H9 (cell line): ENCODE results near the gene MRPS27. TPM values are rescaled to one million over a fixed set of nuclear protein-coding genes. Genes with fewer than 3 reads are reported as not detected.
A peak's percentile ranks its signal among the peaks of the same experiment; 100 is the strongest.

Source experiments
- DNase-seq: peaks from one replicate; pipeline ENCODE4 v3.0.0-alpha.2; 2017
- H2AFZ ChIP-seq: one replicate; pipeline ENCODE4 v1.6.1; 2013; ENCODE audit warnings: mild to moderate bottlenecking, low read length, control low read depth, moderate library complexity
- H2AK5ac ChIP-seq: 2 replicates; pipeline ENCODE4 v1.6.1; 2013; ENCODE audit warnings: low read length, control low read depth, mixed read lengths; ENCODE audit not compliant: insufficient read length
- H2BK120ac ChIP-seq: one replicate; pipeline ENCODE4 v1.6.1; 2013; ENCODE audit warnings: low read depth, mild to moderate bottlenecking, low read length, control low read depth, inconsistent platforms; ENCODE audit not compliant: poor library complexity, severe bottlenecking
- H2BK12ac ChIP-seq: 2 replicates; pipeline ENCODE4 v1.6.1; 2013; ENCODE audit warnings: low read length, control low read depth, mixed read lengths, low read depth; ENCODE audit not compliant: insufficient read length
- H2BK15ac ChIP-seq: 2 replicates; pipeline ENCODE4 v1.6.1; 2013; ENCODE audit warnings: low read depth, low read length, control low read depth
- H2BK20ac ChIP-seq: one replicate; pipeline ENCODE4 v1.6.1; 2013; ENCODE audit warnings: low read depth, mild to moderate bottlenecking, low read length, control low read depth, inconsistent platforms; ENCODE audit not compliant: poor library complexity, severe bottlenecking
- H2BK5ac ChIP-seq: 2 replicates; pipeline ENCODE4 v1.6.1; 2013; ENCODE audit warnings: low read length, control low read depth, mixed read lengths; ENCODE audit not compliant: insufficient read length
- H3K14ac ChIP-seq: 2 replicates; pipeline ENCODE4 v1.6.1; 2013; ENCODE audit warnings: low read length, control low read depth; ENCODE audit not compliant: insufficient read depth
- H3K18ac ChIP-seq: 2 replicates; pipeline ENCODE4 v1.6.1; 2013; ENCODE audit warnings: low read depth, mild to moderate bottlenecking, mixed read lengths, low read length, control low read depth; ENCODE audit not compliant: insufficient read length
- H3K23ac ChIP-seq: 2 replicates; pipeline ENCODE4 v1.6.1; 2013; ENCODE audit warnings: low read length, control low read depth, mixed read lengths, low read depth; ENCODE audit not compliant: insufficient read length
- H3K23me2 ChIP-seq: 2 replicates; pipeline ENCODE4 v1.6.1; 2013; ENCODE audit warnings: low read depth, mild to moderate bottlenecking, mixed read lengths, low read length, control low read depth; ENCODE audit not compliant: insufficient read length, poor library complexity, severe bottlenecking
- H3K27ac ChIP-seq: 2 replicates; pipeline ENCODE4 v1.5.1; 2013; ENCODE audit warnings: low read length, control low read depth, mixed read lengths, low read depth; ENCODE audit not compliant: insufficient read length
- H3K27me3 ChIP-seq: 2 replicates; pipeline ENCODE4 v1.6.1; 2013; ENCODE audit warnings: low read length, control low read depth, inconsistent platforms; ENCODE audit not compliant: insufficient read depth
- H3K4ac ChIP-seq: 2 replicates; pipeline ENCODE4 v1.6.1; 2013; ENCODE audit warnings: low read depth, mild to moderate bottlenecking, control low read depth, inconsistent platforms, low read length, moderate library complexity
- H3K4me1 ChIP-seq: 2 replicates; pipeline ENCODE4 v1.6.1; 2013; ENCODE audit warnings: low read length, control low read depth, inconsistent platforms; ENCODE audit not compliant: insufficient read depth
- H3K4me2 ChIP-seq: 2 replicates; pipeline ENCODE4 v1.6.1; 2013; ENCODE audit warnings: low read length, control low read depth, mixed read lengths; ENCODE audit not compliant: insufficient read length, insufficient read depth
- H3K56ac ChIP-seq: 2 replicates; pipeline ENCODE4 v1.6.1; 2013; ENCODE audit warnings: low read depth, mild to moderate bottlenecking, mixed read lengths, low read length, control low read depth; ENCODE audit not compliant: insufficient read length
- H3K79me1 ChIP-seq: 2 replicates; pipeline ENCODE4 v1.6.1; 2013; ENCODE audit warnings: low read depth, mild to moderate bottlenecking, moderate library complexity, low read length, control low read depth, inconsistent platforms; ENCODE audit not compliant: insufficient read depth, poor library complexity, severe bottlenecking
- H3K79me2 ChIP-seq: 2 replicates; pipeline ENCODE4 v1.6.1; 2013; ENCODE audit warnings: low read length, control low read depth, inconsistent platforms; ENCODE audit not compliant: insufficient read depth
- H3K9ac ChIP-seq: 2 replicates; pipeline ENCODE4 v1.6.1; 2013; ENCODE audit warnings: low read length, control low read depth, mixed read lengths; ENCODE audit not compliant: insufficient read length; ENCODE audit errors: extremely low read depth
- H3K9me3 ChIP-seq: one replicate; pipeline ENCODE4 v1.6.1; 2013; ENCODE audit warnings: low read depth, low read length, inconsistent platforms; ENCODE audit not compliant: control insufficient read depth
- H3T11ph ChIP-seq: one replicate; pipeline ENCODE4 v1.6.1; 2013; ENCODE audit warnings: mild to moderate bottlenecking, low read length, control low read depth, inconsistent platforms
- H4K20me1 ChIP-seq: one replicate; pipeline ENCODE4 v1.6.1; 2013; ENCODE audit not compliant: control insufficient read depth, insufficient read length, insufficient read depth
- H4K5ac ChIP-seq: 2 replicates; pipeline ENCODE4 v1.6.1; 2013; ENCODE audit warnings: low read depth, mild to moderate bottlenecking, mixed read lengths, low read length, control low read depth; ENCODE audit not compliant: insufficient read length
- H4K8ac ChIP-seq: replicated peaks from 2 replicates; pipeline ENCODE4 v1.6.1; 2013; ENCODE audit warnings: low read length, control low read depth, mixed read lengths, low read depth; ENCODE audit not compliant: insufficient read length
- H4K91ac ChIP-seq: 2 replicates; pipeline ENCODE4 v1.6.1; 2013; ENCODE audit warnings: low read depth, mild to moderate bottlenecking, moderate library complexity, mixed read lengths, low read length, control low read depth; ENCODE audit not compliant: insufficient read length
- H3K27ac Mint-ChIP-seq, 3 experiments: 2 replicates in 2 of 3; 3 replicates in 1 of 3; pipeline ENCODE4 v1.8.0; 2020 to 2021; ENCODE audit warnings: mixed read lengths in 3 of 3, mild to moderate bottlenecking in 1 of 3, moderate library complexity in 1 of 3
- H3K27me3 Mint-ChIP-seq: 2 replicates; pipeline ENCODE4 v1.8.0; 2021; ENCODE audit warnings: low read depth, mild to moderate bottlenecking, moderate library complexity, mixed read lengths
- H3K36me3 Mint-ChIP-seq, 3 experiments: 2 replicates in 2 of 3; 3 replicates in 1 of 3; pipeline ENCODE4 v1.8.0; 2020 to 2021; ENCODE audit warnings: low read depth in 3 of 3, mixed read lengths in 3 of 3; ENCODE audit not compliant: insufficient read depth in 1 of 3
- H3K4me1 Mint-ChIP-seq, 2 experiments: 2 replicates each; pipeline ENCODE4 v1.8.0; 2020; ENCODE audit warnings: mixed read lengths in 2 of 2
- H3K4me3 Mint-ChIP-seq, 2 experiments: 2 replicates in 1 of 2; 3 replicates in 1 of 2; pipeline ENCODE4 v1.8.0; 2020 to 2021; ENCODE audit warnings: mild to moderate bottlenecking in 2 of 2, mixed read lengths in 2 of 2, moderate library complexity in 1 of 2
- H3K9me3 Mint-ChIP-seq, 2 experiments: 2 replicates in 1 of 2; 3 replicates in 1 of 2; pipeline ENCODE4 v1.8.0; 2020; ENCODE audit warnings: mild to moderate bottlenecking in 2 of 2, mixed read lengths in 2 of 2, moderate library complexity in 1 of 2
- WGBS: extraction: QIAGEN DNeasy Blood & Tissue Kit; methylation state at CpG from one replicate; pipeline ENCODE4 v1.1.7; 2013; ENCODE audit warnings: missing lambda C conversion rate, low lambda C conversion rate, mixed read lengths; ENCODE audit not compliant: insufficient read length; ENCODE audit errors: extremely low coverage; 5-methylcytosine and 5-hydroxymethylcytosine counted together
- total RNA-seq: library from RNA; stranded (reverse); gene quantifications from 2 replicates; pipeline ENCODE4 v1.2.1, GENCODE V29; 2021
- TF ChIP-seq, protein P1 (sequence below): fragments of 200-600 bp; sonication (generic); conservative IDR thresholded peaks from 3 replicates; pipeline ENCODE4 v1.8.0; 2021; ENCODE audit warnings: antibody characterized with exemption, mild to moderate bottlenecking

The MRPS27 gene
- total RNA-seq, 1 experiment from 2014 or later, result 83.3 TPM

DNA sequence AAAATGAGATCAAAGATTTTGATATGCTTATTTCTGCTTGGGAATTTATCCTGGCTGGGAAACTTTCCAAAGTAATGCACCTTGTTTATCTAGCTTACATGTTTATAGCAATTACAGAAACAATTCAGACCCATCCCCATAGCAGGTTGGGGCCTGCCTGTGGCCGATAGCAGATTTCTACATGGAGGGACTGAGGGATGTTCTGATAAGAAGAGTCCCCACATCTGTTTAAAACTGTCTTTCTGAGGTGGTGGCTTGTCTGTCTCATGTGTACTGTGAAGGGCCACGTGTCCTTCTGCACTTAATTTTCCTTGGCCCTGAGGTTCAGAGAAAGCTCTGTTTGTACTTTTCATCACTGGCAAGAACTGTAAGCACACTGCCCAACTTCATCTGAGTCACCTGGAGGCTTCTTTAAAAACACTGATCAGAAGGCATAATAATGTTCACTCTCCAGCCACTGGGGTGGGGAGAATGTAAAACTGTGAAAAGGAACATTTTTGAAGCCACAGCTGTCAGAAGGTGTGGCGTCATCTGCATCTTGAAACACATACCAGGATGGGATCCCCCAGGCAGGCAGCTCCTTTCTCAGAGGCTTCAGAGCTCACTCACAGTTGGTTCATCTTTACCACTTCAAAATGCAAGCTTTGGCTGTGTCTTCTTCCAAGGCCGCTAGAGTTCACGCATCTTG is 132.5 kb downstream of the MRPS27 start:
- Histone ChIP-seq H3K27ac (no peak overlapping the region), H3K4me2 (no peak overlapping the region), H3K23ac (no peak overlapping the region), H3K79me2 (peaks cover 2% of the 10 kb centered on the region; the same call in 1 of the 2 replicates), H2AFZ (no peak overlapping the region), H3K23me2 (no peaks in the 10 kb centered on the region), H3K4me1 (peaks cover 7% of the 10 kb centered on the region; the same call in 1 of the 2 replicates), H3K79me1 (no peaks in the 10 kb centered on the region), H3T11ph (no peak overlapping the region), H3K18ac (no peak overlapping the region), H2BK12ac (no peak overlapping the region), H2BK15ac (no peak overlapping the region), H3K9me3 (no peaks in the 10 kb centered on the region), H3K9ac (no peak overlapping the region), H3K27me3 (no peaks in the 10 kb centered on the region), H4K91ac (no peak overlapping the region), H4K20me1 (no peaks in the 10 kb centered on the region), H2BK20ac (no peak overlapping the region), H2AK5ac (no peak overlapping the region), H4K5ac (no peak overlapping the region), H2BK5ac (no peak overlapping the region), H2BK120ac (no peak overlapping the region), H4K8ac (no peak overlapping the region), H3K4ac (no peak overlapping the region), H3K14ac (no peak overlapping the region), H3K56ac (no peak overlapping the region)
- TF ChIP-seq, protein P1, sequence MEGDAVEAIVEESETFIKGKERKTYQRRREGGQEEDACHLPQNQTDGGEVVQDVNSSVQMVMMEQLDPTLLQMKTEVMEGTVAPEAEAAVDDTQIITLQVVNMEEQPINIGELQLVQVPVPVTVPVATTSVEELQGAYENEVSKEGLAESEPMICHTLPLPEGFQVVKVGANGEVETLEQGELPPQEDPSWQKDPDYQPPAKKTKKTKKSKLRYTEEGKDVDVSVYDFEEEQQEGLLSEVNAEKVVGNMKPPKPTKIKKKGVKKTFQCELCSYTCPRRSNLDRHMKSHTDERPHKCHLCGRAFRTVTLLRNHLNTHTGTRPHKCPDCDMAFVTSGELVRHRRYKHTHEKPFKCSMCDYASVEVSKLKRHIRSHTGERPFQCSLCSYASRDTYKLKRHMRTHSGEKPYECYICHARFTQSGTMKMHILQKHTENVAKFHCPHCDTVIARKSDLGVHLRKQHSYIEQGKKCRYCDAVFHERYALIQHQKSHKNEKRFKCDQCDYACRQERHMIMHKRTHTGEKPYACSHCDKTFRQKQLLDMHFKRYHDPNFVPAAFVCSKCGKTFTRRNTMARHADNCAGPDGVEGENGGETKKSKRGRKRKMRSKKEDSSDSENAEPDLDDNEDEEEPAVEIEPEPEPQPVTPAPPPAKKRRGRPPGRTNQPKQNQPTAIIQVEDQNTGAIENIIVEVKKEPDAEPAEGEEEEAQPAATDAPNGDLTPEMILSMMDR, result no peak
- no peak overlapping the region for H3K4me3 Mint-ChIP-seq
- H3K36me3 Mint-ChIP-seq, result peaks cover 30 to 60% (median 55%) of the 10 kb centered on the region in 3 experiments; a peak in 6 of 7 replicates
- peaks cover 15% of the 10 kb centered on the region in 2 experiments for H3K4me1 Mint-ChIP-seq
- H3K27ac Mint-ChIP-seq, result peak overlapping the region in 1 of 3 experiments; percentile 73; a peak in 2 of 7 replicates
- no peaks in the 10 kb centered on the region for H3K9me3 Mint-ChIP-seq
- whole genome bisulfite sequencing, result no CpG with 5 or more reads among the region's 5 CpGs
- DNase-seq, result no peak
- H3K27me3 Mint-ChIP-seq, result no peaks in the 10 kb centered on the region
